RWPE2 (cell line): ENCODE data around the gene AMZ1.
"Not testable (repeated sequence)": the region's sequence is repeated elsewhere in the genome, so short reads cannot be mapped to it uniquely, and the experiment has no call there.

Experiments
- ATAC-seq: fragments of 200-7000 bp; cut with Tn5 transposase; 3 replicates; pipeline ENCODE4 v1.9.1; 2021; ENCODE audit warnings: low read depth
- DNase-seq: peaks from one replicate; pipeline ENCODE4 v3.0.0-alpha.2; 2020; ENCODE audit warnings: low spot score
- H3K27ac ChIP-seq: fragments of 450-650 bp; 2 replicates; pipeline ENCODE4 v1.5.1; 2017; ENCODE audit warnings: mild to moderate bottlenecking; ENCODE audit not compliant: poor library complexity, severe bottlenecking
- H3K27me3 ChIP-seq: fragments of 250-450 bp; sonication (Bioruptor Pico); 2 replicates; pipeline ENCODE4 v1.5.1; 2021; ENCODE audit warnings: mild to moderate bottlenecking, moderate library complexity; ENCODE audit not compliant: insufficient read depth, poor library complexity, severe bottlenecking
- H3K36me3 ChIP-seq: fragments of 250-450 bp; sonication (Bioruptor Pico); 2 replicates; pipeline ENCODE4 v1.5.1; 2020; ENCODE audit warnings: low read depth, mild to moderate bottlenecking, moderate library complexity
- H3K4me1 ChIP-seq: fragments of 250-450 bp; sonication (Bioruptor Pico); 2 replicates; pipeline ENCODE4 v1.5.1; 2021; ENCODE audit warnings: mild to moderate bottlenecking, moderate library complexity; ENCODE audit not compliant: insufficient read depth, poor library complexity, severe bottlenecking
- H3K4me3 ChIP-seq: fragments of 250-450 bp; sonication (Bioruptor Pico); 2 replicates; pipeline ENCODE4 v1.5.1; 2021; ENCODE audit warnings: mild to moderate bottlenecking, moderate library complexity; ENCODE audit not compliant: severe bottlenecking
- H3K9me3 ChIP-seq: fragments of 250-450 bp; sonication (Bioruptor Pico); 2 replicates; pipeline ENCODE4 v1.5.1; 2021; ENCODE audit warnings: mild to moderate bottlenecking, moderate library complexity; ENCODE audit not compliant: severe bottlenecking
- CTCF ChIP-seq: fragments of 450-650 bp; IDR thresholded peaks from one replicate; pipeline ENCODE4 v1.5.1; 2017; ENCODE audit warnings: mild to moderate bottlenecking, moderate library complexity; ENCODE audit not compliant: poor library complexity, severe bottlenecking

AMZ1 gene

GRCh38 chr7:2689951-2690705, 2.1 kb downstream of the AMZ1 start:
- H3K27me3 ChIP-seq, result peaks cover 20% of the 10 kb centered on the region
- no peak overlapping the region for H3K4me3 ChIP-seq
- H3K9me3 ChIP-seq, result no peaks in the 10 kb centered on the region
- H3K4me1 ChIP-seq, result no peaks in the 10 kb centered on the region
- ATAC-seq, result no peak
- DNase-seq, result no peak
- TF ChIP-seq CTCF, result no peak
- H3K36me3 ChIP-seq, result no peaks in the 10 kb centered on the region
- H3K27ac ChIP-seq, result no peak overlapping the region

GRCh38 chr7:2691011-2691707, 3.2 kb downstream of the AMZ1 start:
- Histone ChIP-seq H3K36me3 (no peaks in the 10 kb centered on the region), H3K4me3 (no peak overlapping the region), H3K9me3 (no peaks in the 10 kb centered on the region), H3K27me3 (peaks cover 20% of the 10 kb centered on the region), H3K4me1 (no peaks in the 10 kb centered on the region), H3K27ac (no peak overlapping the region)
- no peak for ATAC-seq
- no peak for DNase-seq
- no peak for TF ChIP-seq CTCF

GRCh38 chr7:2691932-2692439, 4.0 kb downstream of the AMZ1 start:
- not testable (repeated sequence) for H3K9me3 ChIP-seq, H3K4me1 ChIP-seq, H3K4me3 ChIP-seq, H3K36me3 ChIP-seq, H3K27ac ChIP-seq, ATAC-seq, DNase-seq
- H3K27me3 ChIP-seq, result peaks cover 20% of the 10 kb centered on the region

- no peak overlapping the region for H3K4me3 ChIP-seq
- H3K27me3 ChIP-seq, result peaks cover 18% of the 10 kb centered on the region
- H3K36me3 ChIP-seq, result no peaks in the 10 kb centered on the region
- no peaks in the 10 kb centered on the region for H3K9me3 ChIP-seq
- no peak overlapping the region for H3K27ac ChIP-seq
- ATAC-seq (no peak), DNase-seq (no peak)
- TF ChIP-seq CTCF, result no peak
- no peaks in the 10 kb centered on the region for H3K4me1 ChIP-seq
Observed at GRCh38 chr7:2692543-2692942, 4.5 kb downstream of the AMZ1 start.

GRCh38 chr7:2693420-2694121, 5.6 kb downstream of the AMZ1 start:
- not testable (repeated sequence) for H3K9me3 ChIP-seq, H3K36me3 ChIP-seq, DNase-seq, H3K27ac ChIP-seq, ATAC-seq, H3K4me3 ChIP-seq, H3K4me1 ChIP-seq
- peaks cover 11% of the 10 kb centered on the region for H3K27me3 ChIP-seq

- not testable (repeated sequence) for H3K4me3 ChIP-seq, ATAC-seq, H3K4me1 ChIP-seq, H3K36me3 ChIP-seq, H3K27me3 ChIP-seq, DNase-seq, H3K9me3 ChIP-seq, H3K27ac ChIP-seq
Observed at GRCh38 chr7:2694122-2694436, 6.1 kb downstream of the AMZ1 start.
